Central memory CD8-positive, alpha-beta T cell (primary cell): Measurements from ENCODE around the gene NUDT22.

Experiments
- ATAC-seq: fragments of 150-1000 bp; cut with Tn5 transposase; replicated peaks from 2 replicates; pipeline ENCODE4 v1.10.0; 2022; ENCODE audit warnings: mild to moderate bottlenecking, moderate FRiP score, moderate number of reproducible peaks; ENCODE audit not compliant: poor library complexity, severe bottlenecking; ENCODE audit errors: extremely low read depth
- DNase-seq, 2 donors: peaks; one replicate each; pipeline ENCODE4 v3.0.0; 2021; ENCODE audit warnings: low spot score in 2 of 2
- H3K27ac Mint-ChIP-seq: one replicate; pipeline ENCODE4 v1.8.0; 2022; ENCODE audit warnings: low read depth, mild to moderate bottlenecking, moderate library complexity, mixed read lengths
- H3K27me3 Mint-ChIP-seq: one replicate; pipeline ENCODE4 v1.8.0; 2022; ENCODE audit warnings: mixed read lengths
- H3K36me3 Mint-ChIP-seq: one replicate; pipeline ENCODE4 v1.8.0; 2022; ENCODE audit warnings: mild to moderate bottlenecking, moderate library complexity, mixed read lengths; ENCODE audit not compliant: insufficient read depth
- H3K4me1 Mint-ChIP-seq: one replicate; pipeline ENCODE4 v1.8.0; 2022; ENCODE audit warnings: mixed read lengths
- H3K4me3 Mint-ChIP-seq: one replicate; pipeline ENCODE4 v1.8.0; 2022; ENCODE audit warnings: mild to moderate bottlenecking, moderate library complexity, mixed read lengths
- H3K9me3 Mint-ChIP-seq: one replicate; pipeline ENCODE4 v1.8.0; 2022; ENCODE audit warnings: mixed read lengths

Gene NUDT22

GRCh38 chr11:64251753-64252002 is 25.6 kb downstream of the NUDT22 start:
- Mint-ChIP-seq H3K4me1 (peaks cover 30% of the 10 kb centered on the region), H3K36me3 (peaks cover 6% of the 10 kb centered on the region), H3K9me3 (no peaks in the 10 kb centered on the region), H3K4me3 (peak overlapping the region; percentile 91), H3K27ac (peak overlapping the region; percentile 87), H3K27me3 (no peaks in the 10 kb centered on the region)
- no peak for ATAC-seq
- DNase-seq: no peak

DNA sequence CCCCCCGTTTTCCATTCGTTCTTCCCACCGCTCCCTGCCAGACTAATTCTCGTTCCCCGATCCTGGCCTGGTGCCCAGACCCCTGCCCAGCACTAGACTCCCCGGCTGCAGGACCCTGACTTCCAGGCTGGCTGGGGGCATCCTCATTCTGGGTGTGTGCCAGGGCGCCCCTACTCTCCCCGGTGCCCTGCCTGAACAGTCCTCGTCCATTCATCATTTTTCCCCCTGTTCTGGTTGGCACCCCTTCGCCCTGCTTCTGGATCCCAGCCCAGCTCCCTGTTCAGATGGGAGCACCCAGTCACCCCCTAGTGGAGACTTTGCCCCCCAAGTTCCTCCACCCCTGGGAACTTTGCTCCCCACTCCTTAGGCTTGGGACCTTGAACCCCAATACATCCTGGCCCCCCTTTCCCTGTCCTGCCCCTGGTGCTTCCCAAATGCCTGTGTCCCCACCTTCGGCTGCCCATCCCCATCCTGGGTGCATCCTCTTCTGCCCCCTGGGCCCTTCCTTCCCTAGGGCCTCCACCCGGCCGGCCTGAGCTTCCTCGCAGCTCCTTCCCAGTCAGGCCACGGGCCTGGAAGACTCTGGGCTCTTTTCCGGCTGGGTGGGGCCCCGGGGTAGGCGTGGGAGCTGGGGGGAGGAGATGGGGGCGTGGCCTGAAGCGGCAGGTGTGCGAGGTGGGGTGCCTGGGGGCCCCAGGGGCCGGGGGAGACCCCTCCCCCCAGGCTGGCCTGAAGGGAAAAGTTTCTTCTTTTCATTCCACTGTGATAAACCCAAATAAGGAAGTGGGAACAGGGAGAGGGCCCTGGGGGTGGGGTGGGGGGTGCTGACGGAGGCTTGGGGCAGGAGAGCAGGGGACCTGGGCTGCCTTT is 26.2 kb downstream of the NUDT22 start:
- H3K4me1 Mint-ChIP-seq: peaks cover 24% of the 10 kb centered on the region
- peak overlapping the region; percentile 87 for H3K27ac Mint-ChIP-seq
- H3K27me3 Mint-ChIP-seq: no peaks in the 10 kb centered on the region
- no peaks in the 10 kb centered on the region for H3K9me3 Mint-ChIP-seq
- peaks cover 6% of the 10 kb centered on the region for H3K36me3 Mint-ChIP-seq
- DNase-seq: no peak
- no peak for ATAC-seq
- peak overlapping the region; percentile 91 for H3K4me3 Mint-ChIP-seq

- DNase-seq: no peak
- no peak overlapping the region for H3K27ac Mint-ChIP-seq
- H3K36me3 Mint-ChIP-seq: peaks cover 10% of the 10 kb centered on the region
- peaks cover 16% of the 10 kb centered on the region for H3K4me1 Mint-ChIP-seq
- H3K27me3 Mint-ChIP-seq: no peaks in the 10 kb centered on the region
- H3K9me3 Mint-ChIP-seq: no peaks in the 10 kb centered on the region
- peak overlapping the region; percentile 91 for H3K4me3 Mint-ChIP-seq
- no peak for ATAC-seq
Measured at GRCh38 chr11:64253043-64253442, 27.0 kb downstream of the NUDT22 start.

- Mint-ChIP-seq H3K27me3 (no peaks in the 10 kb centered on the region), H3K9me3 (no peaks in the 10 kb centered on the region), H3K4me3 (no peak overlapping the region), H3K27ac (no peak overlapping the region), H3K4me1 (peaks cover 12% of the 10 kb centered on the region), H3K36me3 (peaks cover 10% of the 10 kb centered on the region)
- no peak for ATAC-seq
- no peak for DNase-seq
Measured at GRCh38 chr11:64253481-64253880, 27.4 kb downstream of the NUDT22 start.

- Mint-ChIP-seq H3K9me3 (no peaks in the 10 kb centered on the region), H3K27ac (no peak overlapping the region), H3K36me3 (peaks cover 12% of the 10 kb centered on the region), H3K4me1 (peaks cover 13% of the 10 kb centered on the region), H3K27me3 (no peaks in the 10 kb centered on the region), H3K4me3 (no peak overlapping the region)
- DNase-seq (no peak), ATAC-seq (no peak)
Measured at GRCh38 chr11:64254326-64254725, 28.3 kb downstream of the NUDT22 start.

GRCh38 chr11:64255135-64256128 is 29.4 kb downstream of the NUDT22 start:
- Mint-ChIP-seq H3K27me3 (no peaks in the 10 kb centered on the region), H3K9me3 (no peaks in the 10 kb centered on the region), H3K36me3 (peaks cover 15% of the 10 kb centered on the region), H3K27ac (no peak overlapping the region), H3K4me1 (peaks cover 23% of the 10 kb centered on the region), H3K4me3 (no peak overlapping the region)
- DNase-seq (no peak), ATAC-seq (no peak)

DNA sequence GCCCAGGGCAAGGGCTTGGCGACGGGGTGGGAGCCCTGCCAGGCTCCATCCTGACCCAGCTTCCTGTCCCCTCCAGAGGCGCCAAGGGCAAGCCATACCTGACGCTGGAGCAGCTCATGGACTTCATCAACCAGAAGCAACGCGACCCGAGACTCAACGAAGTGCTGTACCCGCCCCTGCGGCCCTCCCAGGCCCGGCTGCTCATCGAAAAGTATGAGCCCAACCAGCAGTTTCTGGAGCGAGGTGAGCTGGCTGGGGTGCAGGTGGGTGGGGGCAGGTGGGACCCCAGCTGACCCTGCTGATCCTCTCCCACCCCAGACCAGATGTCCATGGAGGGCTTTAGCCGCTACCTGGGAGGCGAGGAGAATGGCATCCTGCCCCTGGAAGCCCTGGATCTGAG is 30.2 kb downstream of the NUDT22 start:
- Mint-ChIP-seq H3K27me3 (no peaks in the 10 kb centered on the region), H3K36me3 (peaks cover 13% of the 10 kb centered on the region), H3K27ac (no peak overlapping the region), H3K4me1 (peaks cover 23% of the 10 kb centered on the region), H3K9me3 (no peaks in the 10 kb centered on the region), H3K4me3 (no peak overlapping the region)
- DNase-seq (no peak), ATAC-seq (no peak)

DNA sequence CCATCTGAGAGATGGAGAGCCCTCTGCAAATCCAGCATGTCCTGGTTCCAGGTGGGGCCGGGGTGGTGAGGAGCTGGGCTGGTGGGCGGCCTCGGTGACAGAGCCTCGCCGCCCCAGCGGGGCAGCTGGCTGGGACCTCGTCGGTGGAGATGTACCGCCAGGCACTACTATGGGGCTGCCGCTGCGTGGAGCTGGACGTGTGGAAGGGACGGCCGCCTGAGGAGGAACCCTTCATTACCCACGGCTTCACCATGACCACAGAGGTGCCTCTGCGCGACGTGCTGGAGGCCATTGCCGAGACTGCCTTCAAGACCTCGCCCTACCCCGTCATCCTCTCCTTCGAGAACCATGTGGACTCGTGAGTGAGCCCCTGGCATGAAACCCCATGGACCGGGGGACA is 32.3 kb downstream of the NUDT22 start:
- no peaks in the 10 kb centered on the region for H3K27me3 Mint-ChIP-seq
- H3K4me3 Mint-ChIP-seq: no peak overlapping the region
- H3K36me3 Mint-ChIP-seq: peaks cover 11% of the 10 kb centered on the region
- no peak overlapping the region for H3K27ac Mint-ChIP-seq
- ATAC-seq (no peak), DNase-seq (no peak)
- H3K9me3 Mint-ChIP-seq: no peaks in the 10 kb centered on the region
- peaks cover 15% of the 10 kb centered on the region for H3K4me1 Mint-ChIP-seq

DNA sequence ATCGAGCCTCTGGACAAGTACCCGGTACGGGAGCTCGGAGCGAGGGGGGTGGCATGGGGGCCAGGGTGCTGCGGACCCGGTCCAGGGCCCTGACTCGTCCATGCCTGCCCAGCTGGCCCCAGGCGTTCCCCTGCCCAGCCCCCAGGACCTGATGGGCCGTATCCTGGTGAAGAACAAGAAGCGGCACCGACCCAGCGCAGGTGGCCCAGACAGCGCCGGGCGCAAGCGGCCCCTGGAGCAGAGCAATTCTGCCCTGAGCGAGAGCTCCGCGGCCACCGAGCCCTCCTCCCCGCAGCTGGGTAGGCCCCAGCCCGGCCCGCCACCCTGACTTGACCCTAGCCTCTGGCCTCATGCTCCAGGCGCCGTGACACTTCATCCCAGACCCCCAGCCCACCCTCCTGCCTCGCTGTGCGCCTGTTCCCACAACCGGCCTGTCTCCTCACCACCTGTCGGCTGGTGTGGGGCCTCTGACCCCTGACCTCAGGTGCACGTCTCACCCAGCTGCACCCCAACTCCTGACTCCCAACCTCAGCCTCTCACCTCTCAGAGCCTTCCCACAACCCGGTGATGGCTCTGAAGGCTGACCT is 33.0 kb downstream of the NUDT22 start:
- Mint-ChIP-seq H3K36me3 (peaks cover 11% of the 10 kb centered on the region), H3K27ac (no peak overlapping the region), H3K27me3 (no peaks in the 10 kb centered on the region), H3K4me1 (peaks cover 11% of the 10 kb centered on the region), H3K9me3 (no peaks in the 10 kb centered on the region), H3K4me3 (no peak overlapping the region)
- no peak for DNase-seq
- no peak for ATAC-seq

DNA sequence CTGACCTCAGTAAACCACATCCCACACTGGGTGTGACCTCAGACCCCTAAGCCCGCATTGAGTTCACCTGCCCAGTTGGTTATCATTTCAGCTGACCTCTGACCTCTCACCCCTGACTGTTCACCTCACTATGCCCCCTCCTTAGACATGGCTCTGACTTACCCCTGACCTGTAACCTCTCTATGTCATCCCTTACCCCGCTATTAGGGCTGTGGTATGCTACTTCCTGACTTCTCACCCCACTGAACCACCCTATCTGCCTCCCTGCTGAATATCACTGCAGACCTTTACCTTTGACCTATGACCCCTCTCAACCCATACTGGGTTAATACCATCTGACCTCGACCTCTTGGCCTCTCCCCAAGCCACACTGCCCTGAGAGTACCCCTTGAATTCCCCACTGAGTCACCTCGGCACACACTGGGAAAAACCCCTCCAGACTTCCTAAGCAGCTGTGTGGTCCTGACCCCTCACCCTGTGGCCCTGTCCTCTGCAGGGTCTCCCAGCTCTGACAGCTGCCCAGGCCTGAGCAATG is 33.5 kb downstream of the NUDT22 start:
- Mint-ChIP-seq H3K4me3 (no peak overlapping the region), H3K4me1 (peaks cover 11% of the 10 kb centered on the region), H3K36me3 (peaks cover 11% of the 10 kb centered on the region), H3K27me3 (no peaks in the 10 kb centered on the region), H3K9me3 (no peaks in the 10 kb centered on the region), H3K27ac (peak overlapping the region; percentile 47)
- no peak for ATAC-seq
- no peak for DNase-seq

DNA sequence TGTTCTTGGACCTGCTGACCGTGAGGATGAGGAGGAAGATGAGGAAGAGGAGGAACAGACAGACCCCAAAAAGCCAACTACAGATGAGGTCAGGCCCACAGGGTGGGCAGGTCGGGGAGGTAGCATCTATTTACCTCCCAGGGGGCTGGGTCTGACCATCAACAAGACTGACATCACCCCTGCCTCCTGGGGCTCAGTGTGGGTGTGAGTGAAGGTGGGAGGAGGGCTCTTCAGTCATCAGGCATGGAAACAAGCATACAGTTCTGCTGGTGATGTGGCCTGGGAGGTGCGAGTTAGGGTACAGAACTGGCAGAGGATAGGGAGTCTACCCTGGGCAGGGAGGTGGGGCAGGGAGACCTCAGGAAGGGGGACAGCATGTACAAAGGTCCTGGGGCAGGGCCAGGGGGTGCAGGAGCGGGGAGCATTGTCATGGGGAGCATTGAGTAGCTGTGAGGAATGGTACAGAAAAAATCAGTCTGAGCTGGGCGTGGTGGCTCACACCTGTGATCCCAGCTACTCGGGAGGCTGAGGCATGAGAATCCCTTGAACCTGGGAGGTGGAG is 34.2 kb downstream of the NUDT22 start:
- no peak for ATAC-seq
- Mint-ChIP-seq H3K27me3 (no peaks in the 10 kb centered on the region), H3K4me1 (peaks cover 11% of the 10 kb centered on the region), H3K4me3 (no peak overlapping the region), H3K9me3 (no peaks in the 10 kb centered on the region), H3K36me3 (peaks cover 11% of the 10 kb centered on the region), H3K27ac (peak overlapping the region; percentile 47)
- DNase-seq: no peak

- Mint-ChIP-seq H3K4me1 (peaks cover 11% of the 10 kb centered on the region), H3K9me3 (no peaks in the 10 kb centered on the region), H3K27ac (no peak overlapping the region), H3K4me3 (no peak overlapping the region), H3K36me3 (peaks cover 13% of the 10 kb centered on the region), H3K27me3 (no peaks in the 10 kb centered on the region)
- no peak for DNase-seq
- ATAC-seq: no peak
Measured at GRCh38 chr11:64261556-64262080, 35.5 kb downstream of the NUDT22 start.
